ENCODE results near the gene MLLT1.

MLLT1 gene

DNA sequence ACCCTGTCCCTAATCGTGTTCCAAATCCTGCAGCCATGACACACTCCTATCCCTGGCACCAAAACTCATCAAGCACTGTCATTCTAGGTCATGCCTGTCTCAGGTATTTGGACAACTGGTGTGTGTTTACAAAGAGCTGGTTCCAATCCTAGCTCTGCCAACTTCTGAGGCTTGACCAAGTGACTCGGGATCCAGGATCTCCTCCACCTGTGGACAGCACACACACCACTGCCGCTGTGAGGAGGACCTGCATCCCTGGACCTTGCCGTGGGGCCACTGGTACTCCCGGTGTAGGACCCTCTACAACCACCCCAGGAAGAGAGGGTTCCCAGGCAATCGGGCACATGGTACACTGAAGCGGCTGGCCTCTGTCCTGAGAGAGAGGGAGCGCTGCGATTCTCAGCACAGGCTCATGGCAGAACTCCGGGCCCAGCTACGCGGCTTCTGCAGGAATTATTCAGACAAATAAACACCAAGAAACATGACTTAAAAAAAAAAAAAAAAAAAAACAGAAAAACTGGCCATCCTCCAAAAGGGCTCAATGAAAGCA, 20.4 kb downstream of the MLLT1 start:
- DNase-seq (ENCODE audit: low read depth): no peak

DNA sequence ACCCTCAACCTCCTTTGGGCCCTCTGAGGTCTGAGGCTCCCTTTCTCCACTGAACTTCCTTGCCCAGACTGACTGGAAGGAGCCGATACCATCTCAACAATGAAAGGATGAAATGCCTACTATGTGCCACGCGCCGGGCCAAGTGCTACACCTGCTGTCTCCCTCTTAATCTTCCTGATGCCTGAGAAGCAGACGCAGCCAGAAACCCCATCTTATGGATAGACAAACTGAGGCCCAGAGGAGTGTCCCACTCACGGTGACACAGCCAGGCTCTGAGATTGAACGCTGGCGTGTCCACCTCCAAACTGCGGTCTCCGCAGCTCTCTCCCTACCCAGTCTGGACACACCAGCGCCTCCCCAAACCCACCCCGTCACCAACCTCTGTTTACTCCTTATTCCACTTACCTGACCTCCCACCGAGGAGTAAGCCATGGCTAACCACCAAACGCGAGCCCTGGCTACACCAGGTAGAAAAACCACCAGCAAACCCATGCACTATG, 20.9 kb downstream of the MLLT1 start:
- DNase-seq (ENCODE audit: low read depth): no peak

DNA sequence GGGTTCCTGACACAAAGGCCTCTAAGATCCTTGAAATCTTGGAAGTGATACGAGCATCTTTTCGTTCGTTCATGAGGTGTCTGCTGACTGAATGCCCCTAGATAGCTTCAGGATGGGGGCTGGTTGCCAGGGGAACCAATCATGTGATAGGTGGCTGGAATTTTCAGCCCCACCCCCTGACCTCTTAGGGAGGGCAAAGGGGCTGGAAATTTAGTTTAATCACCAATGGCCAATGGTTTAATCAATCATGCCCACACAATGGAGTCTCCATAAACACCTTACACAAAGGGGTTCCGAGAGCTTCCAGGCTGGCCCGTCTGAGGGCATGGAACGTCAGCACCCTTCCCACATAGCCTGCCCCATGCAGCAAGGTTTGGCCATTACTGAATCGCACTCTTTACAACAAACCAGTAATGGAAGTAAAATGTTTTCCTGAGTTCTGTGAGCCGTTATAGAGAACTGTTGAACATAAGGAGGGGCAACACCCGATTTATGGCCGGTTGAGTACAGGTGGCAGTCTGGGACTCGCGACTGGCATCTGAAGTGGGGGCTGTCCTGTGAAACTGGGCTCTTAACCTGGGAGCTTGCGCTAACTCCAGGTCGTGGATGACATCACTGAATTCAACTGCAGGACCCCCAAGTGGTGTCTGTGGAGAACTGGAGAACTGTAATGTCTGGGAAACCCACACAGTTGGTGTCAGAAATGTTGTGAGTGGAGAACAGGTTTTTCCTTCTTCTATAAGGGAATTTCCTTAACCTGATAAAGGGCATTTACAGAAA, 25.6 kb downstream of the MLLT1 start:
- DNase-seq (ENCODE audit: low read depth): no peak

DNA sequence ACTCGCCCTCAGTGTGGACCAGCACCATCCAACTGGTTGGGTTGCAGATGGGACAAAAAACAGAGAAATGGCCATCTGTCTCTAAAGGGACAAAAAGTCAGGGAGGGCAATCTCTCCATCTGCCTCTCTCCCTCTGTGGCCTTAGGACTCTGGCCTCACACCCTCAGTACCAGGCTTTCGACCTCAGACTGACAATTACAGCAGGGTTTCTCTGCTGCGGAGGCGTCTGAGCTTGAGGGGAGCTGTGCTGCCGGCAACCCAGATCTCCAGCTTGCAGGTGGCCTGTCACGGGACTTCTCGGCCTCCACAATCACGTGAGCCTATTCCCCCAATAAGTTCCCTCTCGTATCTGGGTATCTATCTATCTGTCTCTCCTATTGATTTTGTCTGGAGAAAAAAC, 27.7 kb downstream of the MLLT1 start:
- DNase-seq (ENCODE audit: low read depth): no peak

DNA sequence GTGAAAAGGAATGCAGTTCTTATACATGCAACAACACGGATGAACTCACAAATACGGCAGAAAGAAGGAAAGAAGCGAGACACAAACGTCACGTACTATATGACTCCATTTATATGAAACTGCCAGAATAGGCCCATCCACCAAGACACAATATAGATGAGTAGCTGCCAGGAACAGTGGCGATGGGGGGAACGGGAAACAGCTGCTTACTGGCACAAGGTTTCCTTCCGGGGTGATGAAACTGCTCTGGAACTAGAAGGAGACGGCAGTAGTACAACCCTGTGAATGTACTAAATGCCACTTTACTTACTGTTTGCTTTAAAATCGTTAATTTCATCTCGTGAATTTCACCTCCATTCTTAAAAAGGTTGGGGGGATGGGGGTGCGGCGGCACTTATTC, 28.9 kb downstream of the MLLT1 start:
- no peak for DNase-seq (ENCODE audit: low read depth)

DNA sequence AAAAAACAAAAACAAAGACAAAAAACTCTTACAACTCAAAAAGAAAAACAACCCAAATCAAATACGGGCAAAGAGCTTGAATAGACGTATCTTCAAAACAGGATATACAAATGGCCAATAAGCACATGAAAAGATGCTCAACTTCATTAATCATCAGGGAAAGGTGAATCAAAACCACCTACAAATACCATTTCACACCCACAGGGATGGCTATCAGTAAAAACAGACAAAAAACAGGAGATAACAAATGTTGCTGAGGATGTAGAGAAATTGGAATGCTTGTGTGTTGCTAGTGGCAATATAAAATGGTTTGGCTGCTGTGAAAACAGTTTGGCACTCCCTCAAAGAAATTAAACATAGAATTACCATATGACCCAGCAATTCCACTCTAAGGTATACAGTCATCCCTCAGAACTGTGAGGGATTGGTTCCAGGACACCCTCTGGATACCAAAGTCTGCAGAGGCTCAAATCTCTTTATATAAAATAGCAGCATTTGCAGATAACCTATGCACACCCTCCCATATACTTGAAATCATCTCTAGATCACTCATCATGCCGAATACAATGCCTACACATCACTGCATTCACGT, 29.7 kb downstream of the MLLT1 start:
- no peak for DNase-seq (ENCODE audit: low read depth)

DNA sequence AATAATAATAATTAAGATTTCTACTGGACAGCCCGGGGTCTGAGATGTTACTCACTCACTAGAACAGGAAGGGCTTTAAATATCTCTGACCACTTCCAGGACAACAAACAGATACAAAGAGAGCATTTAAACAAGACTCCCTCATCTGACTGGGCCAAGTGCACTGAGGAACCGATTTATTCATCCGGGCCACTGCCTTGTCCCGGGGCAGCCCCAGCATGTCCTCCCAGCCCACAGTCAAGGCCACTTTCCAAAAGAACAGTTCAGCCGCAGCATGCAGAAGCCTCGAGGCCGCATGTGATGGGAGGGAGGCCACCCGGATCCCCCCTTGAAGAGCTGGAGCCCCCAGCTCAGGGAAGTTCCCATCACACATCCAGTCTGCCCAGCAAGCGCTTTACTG, 30.5 kb downstream of the MLLT1 start:
- no peak for DNase-seq (ENCODE audit: low read depth)

DNA sequence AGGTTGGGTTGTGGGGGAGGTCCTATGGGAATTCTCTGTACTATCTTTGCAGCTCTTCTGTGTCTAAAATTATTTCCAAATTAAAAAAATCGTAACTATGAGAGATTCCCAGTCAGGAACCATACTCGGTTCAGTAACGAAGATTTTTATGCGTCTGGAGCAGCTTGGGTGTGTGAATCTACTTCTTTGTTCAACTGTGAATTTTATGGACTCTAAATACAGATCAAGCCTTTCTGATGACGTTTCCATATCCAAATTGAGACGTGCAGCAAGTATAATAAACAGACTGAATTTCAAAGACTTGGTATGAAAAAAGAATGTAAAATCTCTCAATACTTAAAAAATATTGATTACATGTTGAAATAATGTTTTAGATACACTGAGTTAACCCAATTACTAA, 30.9 kb downstream of the MLLT1 start:
- DNase-seq (ENCODE audit: low read depth): no peak

DNA sequence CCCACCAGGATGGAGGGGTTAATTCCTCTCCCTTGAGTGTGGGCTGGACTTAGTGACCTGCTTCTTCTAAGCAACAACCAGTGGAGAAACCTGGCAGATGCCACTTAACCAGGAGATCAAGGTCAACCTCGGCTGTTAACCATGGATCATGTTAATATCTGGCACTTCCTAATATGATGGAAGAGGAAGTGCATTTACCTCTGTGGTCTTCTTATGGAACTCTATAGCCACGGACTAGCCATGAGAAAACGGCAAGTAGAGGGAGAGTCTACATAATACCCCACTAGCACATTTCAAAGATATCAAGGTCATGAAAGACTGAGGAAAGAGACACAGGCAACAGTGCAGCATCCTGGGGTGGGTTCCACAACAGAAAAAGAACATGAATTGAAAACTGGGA, 31.4 kb downstream of the MLLT1 start:
- no peak for DNase-seq (ENCODE audit: low read depth)

DNA sequence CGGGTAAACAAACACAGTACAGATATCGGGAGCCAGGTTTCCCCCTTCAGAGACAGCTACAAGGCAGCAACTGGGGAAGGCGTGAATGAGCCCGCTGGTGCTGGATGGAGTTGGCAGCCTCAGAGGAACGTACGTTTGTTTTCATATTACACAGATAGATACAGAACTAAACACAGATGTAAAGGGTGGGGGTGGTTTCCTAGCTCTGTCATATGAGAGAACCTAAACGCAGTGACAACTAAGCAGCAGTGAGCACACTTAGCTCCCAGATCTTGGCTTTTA, 32.8 kb downstream of the MLLT1 start:
- no peak for DNase-seq (ENCODE audit: low read depth)

DNA sequence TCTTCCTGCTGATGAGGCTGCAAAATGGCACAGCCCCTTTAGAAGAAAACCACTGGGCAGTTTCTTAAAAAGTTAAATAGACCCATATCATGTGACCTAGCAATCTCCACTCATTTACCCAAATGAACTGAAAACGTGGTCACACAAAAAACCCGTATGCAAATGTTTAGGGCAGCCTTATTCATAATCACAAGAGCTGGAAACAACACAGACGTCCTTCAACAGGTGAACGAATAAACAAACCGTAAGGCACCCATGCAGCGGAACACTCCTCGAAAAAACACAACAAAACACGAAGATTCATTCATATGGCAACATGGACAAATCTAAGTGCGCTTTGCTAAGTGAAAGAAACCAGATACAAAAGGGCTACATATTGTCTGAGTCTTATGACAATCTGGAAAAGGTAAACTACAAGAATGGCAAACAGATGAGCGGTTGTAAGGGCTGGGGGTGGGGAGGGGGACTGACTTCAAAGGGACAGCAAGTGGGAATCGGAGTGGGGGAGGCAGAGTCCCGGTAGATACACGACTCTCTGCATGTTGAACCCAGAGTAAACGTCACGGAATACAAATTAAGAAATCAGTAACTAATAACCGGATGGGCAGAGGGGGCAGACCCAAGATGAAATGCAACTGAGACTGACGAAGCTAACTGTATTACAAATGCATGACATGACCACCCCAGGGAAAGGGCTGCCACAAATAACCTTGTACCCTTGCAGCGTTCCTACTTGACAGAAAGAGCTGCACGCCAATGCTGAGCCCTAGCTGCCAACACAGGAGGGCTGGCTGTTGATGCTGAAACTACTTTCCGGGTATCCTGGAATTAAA, 33.4 kb downstream of the MLLT1 start:
- DNase-seq (ENCODE audit: low read depth): no peak

DNA sequence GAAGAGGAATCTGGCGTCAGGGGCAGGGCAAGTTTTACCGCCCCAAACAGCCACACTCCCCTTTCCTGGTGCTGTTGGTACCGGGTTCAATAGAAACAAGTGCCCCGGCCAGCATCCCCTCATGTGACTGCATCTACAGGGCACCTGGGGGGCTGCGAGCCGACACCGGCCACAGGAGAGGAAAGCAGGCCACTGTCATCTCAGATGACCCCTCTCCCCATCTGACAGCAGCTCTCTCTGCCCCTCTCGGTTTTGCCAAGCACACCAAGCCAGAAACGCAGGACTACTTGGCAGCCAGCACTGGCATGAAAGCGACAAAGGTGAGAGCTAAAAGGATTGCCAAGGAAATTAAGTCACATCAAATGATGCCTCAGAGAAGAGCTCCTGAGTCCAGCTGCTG, 37.1 kb downstream of the MLLT1 start:
- DNase-seq (ENCODE audit: low read depth): no peak

DNA sequence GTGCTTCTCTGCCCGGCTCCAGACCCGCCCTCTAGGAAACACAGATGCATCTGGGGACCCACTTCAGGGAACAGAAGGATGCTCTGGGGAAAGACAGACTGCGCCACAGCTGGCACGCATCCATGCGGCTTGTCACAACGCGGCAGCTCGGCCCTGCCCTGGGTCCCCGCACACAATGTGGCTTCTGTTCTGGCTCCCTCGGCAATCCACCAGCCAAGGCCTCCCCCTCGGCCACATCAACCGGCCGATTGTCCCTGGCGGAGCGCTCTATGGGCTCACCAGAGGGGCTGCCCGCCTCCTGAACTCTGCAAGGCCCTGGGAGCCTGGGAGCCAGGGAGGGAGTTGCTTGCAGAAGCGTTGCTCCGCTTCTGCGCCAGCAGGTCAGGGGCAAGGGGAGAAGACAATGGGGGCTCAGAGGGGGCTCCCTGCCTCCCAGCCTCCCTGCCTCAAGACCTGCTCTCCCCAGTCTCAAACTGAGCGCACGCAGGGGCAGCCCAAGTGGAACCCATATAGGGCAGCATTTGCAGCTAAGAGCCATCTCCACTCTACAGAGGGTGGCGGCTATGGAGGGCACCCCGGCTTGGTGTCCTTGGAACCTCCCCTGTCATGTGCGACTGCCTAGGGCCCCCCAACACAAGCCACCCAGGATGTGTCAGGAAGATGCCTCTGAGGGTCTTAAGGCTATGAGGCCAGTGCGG, 37.9 kb downstream of the MLLT1 start:
- no peak for DNase-seq (ENCODE audit: low read depth)

DNA sequence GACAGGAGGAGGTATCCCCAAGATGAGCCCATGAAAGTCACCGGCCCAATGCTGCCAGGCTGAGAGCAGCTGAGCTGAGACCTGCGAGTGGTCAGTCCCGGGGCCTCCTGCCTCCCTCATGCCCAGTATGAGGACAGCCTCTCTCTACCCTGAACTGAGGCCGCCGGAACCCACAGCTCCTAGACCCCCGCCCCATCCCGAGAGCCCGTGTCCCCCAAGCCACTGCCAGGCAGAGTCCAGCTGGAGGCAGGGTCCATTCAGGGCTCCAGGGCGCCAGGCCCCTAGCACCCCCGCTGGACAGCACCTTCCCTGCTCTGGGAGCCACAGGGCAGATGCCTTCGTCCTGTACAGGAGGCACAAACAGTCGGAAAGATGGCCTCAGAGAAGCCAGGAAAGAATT, 38.7 kb downstream of the MLLT1 start:
- no peak for DNase-seq (ENCODE audit: low read depth)

DNA sequence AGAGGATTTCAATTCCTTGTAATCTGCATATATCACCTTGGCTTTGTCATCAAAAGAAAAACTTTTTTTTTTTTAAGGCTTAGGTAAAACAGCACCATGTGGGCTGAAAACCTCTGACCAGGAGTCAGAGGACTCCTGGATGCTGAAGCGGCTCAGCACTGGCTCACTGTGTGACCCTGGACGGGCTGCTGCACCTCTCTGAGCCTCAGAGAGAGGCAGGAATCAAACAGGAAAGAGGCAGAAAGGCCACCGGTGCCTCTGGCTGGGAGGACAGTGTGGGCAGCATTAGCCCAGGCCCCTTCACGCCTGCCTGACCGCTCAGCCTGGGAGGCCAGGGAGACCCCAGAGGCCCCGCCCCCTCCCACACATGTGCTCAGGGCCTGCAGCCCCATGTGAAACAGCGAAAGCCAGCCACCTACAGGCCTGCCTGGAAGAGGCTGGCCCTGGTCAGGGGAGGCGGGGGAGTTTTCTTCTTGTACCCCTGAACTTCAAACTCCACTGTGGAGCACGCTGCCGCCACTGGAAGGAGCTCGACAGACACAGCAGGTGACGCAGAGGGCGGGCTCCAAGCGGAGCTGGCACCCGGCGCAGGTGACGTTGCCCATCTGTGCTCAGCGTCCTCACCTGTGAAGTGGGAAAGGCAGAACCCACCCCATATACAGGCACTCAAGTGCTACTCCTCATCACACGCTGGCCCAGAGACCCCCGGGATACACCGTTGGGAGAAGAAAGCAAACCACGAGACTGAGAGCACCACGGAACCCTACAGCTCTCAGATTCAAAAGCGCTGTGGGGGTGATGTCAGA, 39.7 kb downstream of the MLLT1 start:
- no peak for DNase-seq (ENCODE audit: low read depth)

DNA sequence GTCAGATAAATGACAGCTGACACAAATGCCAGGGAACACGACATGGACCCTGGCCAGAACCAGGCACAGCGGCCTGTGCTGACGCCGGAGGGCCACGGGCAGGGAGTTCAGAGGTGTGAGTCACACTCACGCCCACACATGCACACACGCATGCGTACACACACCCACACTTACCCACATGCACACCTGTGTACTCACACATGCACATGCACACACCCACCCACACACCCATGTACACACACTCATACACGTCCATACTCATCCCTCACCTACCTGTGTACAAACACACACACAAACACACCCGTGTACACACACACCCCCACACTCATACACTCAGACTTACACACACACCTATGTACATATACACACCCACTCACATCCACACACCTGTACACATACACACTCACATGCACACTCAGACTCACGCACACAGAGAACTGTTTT, 40.4 kb downstream of the MLLT1 start:
- DNase-seq (ENCODE audit: low read depth): no peak

DNA sequence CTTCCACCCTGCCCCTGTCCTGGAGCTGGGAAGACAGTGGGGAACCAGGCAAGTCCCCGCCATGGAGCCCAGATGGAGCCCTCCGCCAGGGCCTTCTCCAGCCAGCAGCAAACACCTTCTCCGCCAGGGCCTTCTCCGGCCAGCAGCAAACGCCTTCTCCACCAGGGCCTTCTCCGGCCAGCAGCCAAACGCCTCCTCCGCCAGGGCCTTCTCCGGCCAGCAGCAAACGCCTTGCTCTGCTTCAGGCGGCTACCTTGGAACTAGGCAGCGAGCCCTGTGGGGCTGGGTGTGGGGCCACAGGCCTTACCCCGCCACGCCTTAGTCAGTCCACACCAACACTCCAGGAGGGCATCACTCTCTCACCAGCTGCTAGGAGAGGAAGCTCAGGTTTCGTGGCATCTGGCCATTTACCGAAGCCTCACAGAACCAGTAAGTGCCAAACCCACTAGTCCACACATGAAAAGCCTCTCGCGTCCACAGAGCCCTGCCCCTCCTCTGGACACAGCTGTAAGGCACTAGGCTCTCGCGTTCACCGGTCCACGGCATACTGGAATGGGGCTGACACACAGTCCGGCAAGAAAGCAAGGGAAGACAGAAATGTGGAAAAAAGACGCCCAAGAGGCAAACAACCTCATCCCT, 41.0 kb downstream of the MLLT1 start:
- no peak for DNase-seq (ENCODE audit: low read depth)

DNA sequence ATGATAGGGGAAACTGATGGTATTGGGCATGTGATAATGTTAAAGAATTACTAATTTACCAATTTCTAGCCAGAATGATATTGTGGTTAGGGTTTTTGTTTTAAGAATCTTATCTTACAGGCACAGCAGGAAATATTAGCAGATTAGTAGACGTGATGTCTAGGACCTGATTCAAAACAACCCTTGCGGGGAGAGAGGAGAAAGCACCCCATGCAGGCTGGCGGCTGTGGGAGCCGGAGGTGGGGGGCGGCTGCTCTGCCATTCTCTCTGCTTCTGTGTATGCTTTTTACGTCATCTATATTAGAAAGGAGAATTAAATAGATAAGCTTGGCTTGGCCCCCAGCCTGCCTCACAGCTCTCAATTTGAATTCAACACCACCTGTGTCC, 41.5 kb downstream of the MLLT1 start:
- DNase-seq (ENCODE audit: low read depth): peak; percentile 27

DNA sequence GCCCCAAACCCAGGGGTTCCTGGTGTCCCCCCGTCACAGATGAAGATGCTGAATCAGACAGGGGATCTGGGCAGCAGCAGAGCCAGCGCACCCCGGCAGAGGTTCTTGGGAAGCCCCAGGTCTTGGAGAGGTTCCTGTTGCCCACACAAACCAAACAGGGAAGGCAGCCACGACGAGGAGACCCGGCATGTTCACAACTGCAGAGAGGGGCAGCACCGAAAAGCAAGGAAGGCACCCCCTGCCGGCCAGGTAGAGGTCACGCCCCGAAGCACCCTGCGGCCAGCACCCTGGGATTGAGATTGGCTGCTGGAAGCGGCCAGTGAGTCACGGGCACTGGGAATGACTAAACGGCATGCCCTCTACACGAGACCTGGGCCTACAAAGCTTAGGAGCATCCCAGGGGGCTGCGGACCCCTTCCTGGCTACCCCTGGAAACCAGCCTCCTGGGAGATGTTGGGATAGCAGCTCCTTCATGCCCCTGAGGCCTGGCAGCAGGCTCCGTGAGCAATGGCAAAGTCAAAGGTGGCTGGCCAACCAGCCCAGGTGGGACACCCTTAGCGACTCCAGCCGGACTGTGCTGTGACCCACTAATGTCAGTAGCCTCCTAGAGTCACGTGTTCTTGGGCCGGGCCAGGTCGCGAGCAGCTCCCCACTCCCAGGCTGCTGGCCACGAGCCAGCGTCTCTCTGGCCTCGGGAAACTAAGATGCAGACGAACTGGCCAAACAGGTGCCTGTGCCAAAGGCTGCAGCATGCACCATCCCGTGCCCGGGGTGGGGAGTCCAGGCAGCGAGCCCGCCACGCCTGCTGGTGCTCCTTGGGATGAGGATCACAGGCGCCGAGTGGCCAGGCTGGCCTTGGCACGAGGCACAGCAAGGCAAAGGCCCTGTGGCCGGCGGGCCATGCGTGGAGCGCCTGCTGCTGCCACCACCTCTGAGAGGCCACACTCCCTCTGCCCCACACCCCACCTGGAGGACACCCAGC, 43.2 kb downstream of the MLLT1 start:
- DNase-seq (ENCODE audit: low read depth): no peak

Data from activated T-cell treated with anti-CD3 and anti-CD28 coated beads for 48 hours (primary cell).